Kidney epithelial cell (primary cell): ENCODE results near the gene DLG1. TPM values are rescaled to one million over a fixed set of nuclear protein-coding genes. Genes with fewer than 3 reads are reported as not detected.
"Not testable (repeated sequence)": the region's sequence is repeated elsewhere in the genome, so short reads cannot be mapped to it uniquely, and the experiment has no call there.

ENCODE experiments used
- DNase-seq: peaks from one replicate; pipeline ENCODE4 v3.0.0-alpha.2; 2010; ENCODE audit warnings: low read depth
- H3K27me3 ChIP-seq: 2 replicates; pipeline ENCODE4 v1.6.0; 2011; ENCODE audit warnings: low read length; ENCODE audit not compliant: control insufficient read depth, insufficient read depth
- H3K36me3 ChIP-seq: 2 replicates; pipeline ENCODE4 v1.5.1; 2011; ENCODE audit warnings: low read length; ENCODE audit not compliant: control insufficient read depth, insufficient read depth
- H3K4me3 ChIP-seq: 2 replicates; pipeline ENCODE4 v1.5.1; 2011; ENCODE audit warnings: low read depth, mild to moderate bottlenecking, control low read depth, low read length
- total RNA-seq: library from RNA; depleted of rRNA; stranded (reverse); fragments of >200 nt; gene quantifications from 2 replicates; pipeline ENCODE4 v1.2.3, GENCODE V29; 2015
- TF ChIP-seq, protein P1 (sequence below): IDR thresholded peaks from 2 replicates; pipeline ENCODE4 v1.5.1; 2011; ENCODE audit warnings: mild to moderate bottlenecking, moderate library complexity, low read length, control low read depth, inconsistent platforms; ENCODE audit not compliant: insufficient read depth, poor library complexity, severe bottlenecking

DLG1 gene
- total RNA-seq, 1 donor from 2014 or later, result 127 TPM

DNA sequence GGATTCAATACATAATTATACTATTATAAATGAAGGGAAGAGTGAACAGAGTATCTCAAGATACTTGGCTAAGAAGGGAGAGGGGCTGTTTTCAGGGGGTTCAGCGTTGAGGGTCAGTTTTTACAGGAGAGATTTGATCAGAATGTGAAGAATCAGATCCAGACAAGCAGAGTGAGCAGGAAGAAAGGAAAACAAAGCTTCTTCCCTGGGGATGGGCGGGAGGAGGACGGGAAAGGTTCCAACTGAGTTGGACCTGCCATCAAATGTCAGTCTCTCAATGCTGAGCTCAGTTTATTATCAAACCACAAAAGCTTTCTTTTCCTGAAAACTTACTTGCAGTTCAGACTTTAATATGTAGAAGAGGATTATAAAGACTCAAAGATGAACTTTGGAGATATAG, 262.8 kb downstream of the DLG1 start:
- H3K4me3 ChIP-seq, result no peak overlapping the region
- TF ChIP-seq, protein P1, sequence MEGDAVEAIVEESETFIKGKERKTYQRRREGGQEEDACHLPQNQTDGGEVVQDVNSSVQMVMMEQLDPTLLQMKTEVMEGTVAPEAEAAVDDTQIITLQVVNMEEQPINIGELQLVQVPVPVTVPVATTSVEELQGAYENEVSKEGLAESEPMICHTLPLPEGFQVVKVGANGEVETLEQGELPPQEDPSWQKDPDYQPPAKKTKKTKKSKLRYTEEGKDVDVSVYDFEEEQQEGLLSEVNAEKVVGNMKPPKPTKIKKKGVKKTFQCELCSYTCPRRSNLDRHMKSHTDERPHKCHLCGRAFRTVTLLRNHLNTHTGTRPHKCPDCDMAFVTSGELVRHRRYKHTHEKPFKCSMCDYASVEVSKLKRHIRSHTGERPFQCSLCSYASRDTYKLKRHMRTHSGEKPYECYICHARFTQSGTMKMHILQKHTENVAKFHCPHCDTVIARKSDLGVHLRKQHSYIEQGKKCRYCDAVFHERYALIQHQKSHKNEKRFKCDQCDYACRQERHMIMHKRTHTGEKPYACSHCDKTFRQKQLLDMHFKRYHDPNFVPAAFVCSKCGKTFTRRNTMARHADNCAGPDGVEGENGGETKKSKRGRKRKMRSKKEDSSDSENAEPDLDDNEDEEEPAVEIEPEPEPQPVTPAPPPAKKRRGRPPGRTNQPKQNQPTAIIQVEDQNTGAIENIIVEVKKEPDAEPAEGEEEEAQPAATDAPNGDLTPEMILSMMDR, result no peak
- H3K36me3 ChIP-seq, result no peaks in the 10 kb centered on the region
- H3K27me3 ChIP-seq, result peaks cover 6% of the 10 kb centered on the region
- DNase-seq, result no peak

DNA sequence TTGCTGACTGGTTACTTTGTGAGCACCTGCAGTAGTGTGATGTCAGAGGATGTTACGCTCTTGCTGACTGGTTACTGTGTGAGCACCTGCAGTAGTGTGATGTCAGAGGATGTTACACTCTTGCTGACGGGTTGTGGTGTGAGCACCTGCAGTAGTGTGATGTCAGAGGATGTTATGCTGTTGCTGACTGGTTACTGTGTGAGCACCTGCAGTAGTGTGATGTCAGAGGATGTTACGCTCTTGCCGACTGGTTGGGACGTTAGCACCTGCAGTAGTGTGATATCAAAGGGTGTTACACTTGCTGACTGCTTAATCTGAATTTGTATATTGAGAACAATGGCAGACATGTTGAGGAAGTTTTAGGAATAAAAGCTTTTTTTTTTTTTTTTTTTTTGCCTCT, 263.6 kb downstream of the DLG1 start:
- not testable (repeated sequence) for H3K4me3 ChIP-seq, H3K36me3 ChIP-seq, DNase-seq, H3K27me3 ChIP-seq

DNA sequence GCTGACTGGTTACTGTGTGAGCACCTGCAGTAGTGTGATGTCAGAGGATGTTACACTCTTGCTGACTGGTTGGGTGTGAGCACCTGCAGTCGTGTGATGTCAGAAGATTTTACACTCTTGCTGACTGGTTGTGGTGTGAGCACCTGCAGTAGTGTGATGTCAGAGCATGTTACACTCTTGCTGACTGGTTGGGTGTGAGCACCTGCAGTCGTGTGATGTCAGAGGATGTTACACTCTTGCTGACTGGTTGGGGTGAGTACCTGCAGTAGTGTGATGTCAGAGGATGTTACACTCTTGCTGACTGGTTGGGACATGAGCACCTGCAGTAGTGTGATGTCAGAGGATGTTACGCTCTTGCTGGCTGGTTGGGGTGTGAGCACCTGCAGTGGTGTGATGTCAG, 264.6 kb downstream of the DLG1 start:
- not testable (repeated sequence) for H3K27me3 ChIP-seq, H3K4me3 ChIP-seq, H3K36me3 ChIP-seq, DNase-seq

DNA sequence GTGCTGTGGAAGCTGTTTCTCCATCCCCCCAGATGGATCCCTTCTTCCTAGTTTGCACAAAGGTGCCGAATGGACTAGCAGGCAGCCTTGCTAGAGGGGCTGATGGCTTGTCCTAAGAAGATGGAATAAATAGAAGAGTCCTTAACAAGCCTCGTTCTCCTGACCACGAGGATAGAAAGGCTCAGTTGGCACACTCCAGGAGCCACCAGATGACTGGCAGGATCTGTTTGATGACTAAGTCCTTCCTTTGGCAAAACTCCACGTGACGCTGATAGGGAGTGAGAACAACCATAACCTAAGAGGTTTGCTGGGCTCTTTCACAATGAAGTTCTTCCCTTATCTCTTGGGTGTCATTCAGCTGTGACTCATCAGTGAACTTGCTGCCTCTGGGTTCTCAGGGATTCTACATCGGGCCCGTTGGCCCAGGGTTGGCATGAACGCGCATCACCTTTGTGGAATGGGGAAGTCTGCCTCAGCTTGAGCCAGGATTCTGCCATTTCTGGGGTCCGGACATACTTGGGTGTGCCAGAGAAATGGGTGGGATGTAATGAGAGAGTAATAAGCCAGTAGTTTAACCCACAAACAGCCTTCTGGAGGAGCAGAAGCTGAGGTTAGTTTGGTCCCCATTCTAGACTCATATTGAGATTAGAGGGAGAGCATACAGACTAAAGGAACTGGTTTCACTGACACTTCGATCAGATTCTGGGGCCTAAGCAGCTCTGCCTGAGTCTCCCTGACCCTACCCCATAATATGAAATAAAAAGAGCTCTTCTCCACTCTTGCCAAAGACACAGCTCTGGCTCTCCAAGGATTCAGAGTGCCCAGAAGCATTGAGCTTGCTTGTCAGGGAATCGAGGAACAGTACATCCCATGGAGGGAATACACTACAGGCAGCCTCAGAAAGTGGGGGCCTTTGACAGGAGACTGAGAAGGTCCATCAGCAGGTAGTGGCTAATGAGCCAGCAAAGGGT, 266.8 kb downstream of the DLG1 start:
- no peak overlapping the region for H3K4me3 ChIP-seq
- peak; percentile 96 for DNase-seq

DNA sequence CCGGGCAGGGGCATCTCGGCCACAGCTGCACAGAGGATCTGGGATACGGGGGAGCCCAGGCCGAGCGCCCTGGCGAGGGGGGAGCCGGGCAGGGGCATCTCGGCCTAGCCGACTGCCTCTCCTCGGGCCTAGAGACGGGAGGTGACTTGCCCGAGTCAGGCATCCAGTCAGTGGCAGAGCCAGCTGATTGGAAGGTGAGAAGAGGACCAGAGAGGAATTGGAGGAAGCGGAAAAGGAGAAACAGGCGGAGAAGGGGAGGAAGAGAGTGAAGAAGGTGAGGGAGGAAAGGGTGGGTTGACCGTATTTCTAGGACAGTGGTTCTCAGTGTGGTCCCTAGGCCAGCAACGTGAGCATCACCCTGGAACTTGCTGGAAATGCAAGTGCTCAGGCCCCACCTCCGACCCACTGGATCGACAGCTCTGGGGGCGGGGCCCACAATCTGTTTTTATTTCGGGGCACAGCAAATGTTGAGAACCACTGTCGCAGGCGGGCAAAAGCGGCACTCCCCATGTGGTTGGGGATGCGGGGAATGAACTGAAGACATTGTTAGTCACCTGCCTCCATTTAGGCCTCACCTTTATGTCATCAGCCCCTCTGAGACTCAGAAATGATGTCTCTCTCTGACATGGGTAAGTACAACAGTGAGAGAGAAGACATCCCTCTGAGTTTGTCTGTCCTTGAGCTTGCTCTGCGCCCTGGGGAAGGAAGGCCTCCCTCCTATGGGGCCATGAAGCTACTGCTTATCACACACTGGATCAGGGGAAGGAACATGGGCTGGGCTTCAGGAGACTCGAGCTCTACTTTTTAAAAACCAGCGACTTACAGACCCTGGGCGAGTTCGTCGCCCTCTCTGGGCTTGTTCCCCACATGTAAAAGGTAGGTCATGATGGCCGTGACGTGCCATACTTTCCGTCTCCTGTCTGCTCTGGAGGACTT, 267.8 kb downstream of the DLG1 start:
- Histone ChIP-seq H3K4me3 (no peak overlapping the region), H3K36me3 (no peaks in the 10 kb centered on the region), H3K27me3 (peaks cover 5% of the 10 kb centered on the region)
- TF ChIP-seq, protein P1, result no peak
- DNase-seq, result no peak

More for the DNA sequence above, 266.8 kb downstream of the DLG1 start:
- TF ChIP-seq, protein P1, result no peak
- peaks cover 8% of the 10 kb centered on the region for H3K27me3 ChIP-seq
- no peaks in the 10 kb centered on the region for H3K36me3 ChIP-seq

DNA sequence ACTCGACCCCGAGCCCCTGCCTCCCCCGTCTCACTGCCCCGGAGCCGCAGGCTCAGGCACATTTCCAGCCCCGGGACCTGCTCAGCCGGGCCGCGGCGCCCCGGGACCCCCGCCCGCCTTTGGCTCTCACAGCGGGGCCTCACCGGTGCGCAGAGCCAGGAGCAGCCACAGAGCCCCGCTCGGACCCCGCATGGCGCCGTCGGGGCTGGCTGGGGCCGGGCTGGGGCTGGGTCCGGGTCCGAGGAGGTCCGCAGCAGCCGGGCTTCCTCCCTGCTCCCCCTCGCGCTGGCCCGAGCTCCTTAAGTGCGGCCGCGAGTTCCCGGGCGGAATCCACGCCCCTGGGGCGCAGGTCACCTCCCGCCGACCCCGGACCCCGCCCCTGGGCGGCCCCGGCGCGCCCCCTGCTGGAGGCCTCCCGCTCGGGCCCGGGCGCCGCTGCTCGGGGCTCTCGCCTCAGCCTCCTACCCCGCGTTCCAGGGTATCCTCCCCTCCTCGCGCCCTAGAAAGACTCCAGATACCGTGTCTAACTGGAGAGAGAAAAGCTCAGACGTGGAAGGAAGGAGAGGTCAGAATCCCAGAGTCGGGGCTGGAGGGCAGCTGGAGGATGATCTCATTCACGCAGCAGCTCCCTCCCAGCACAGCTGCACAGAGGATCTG, 268.8 kb downstream of the DLG1 start, which contains the start of gene MELTF:
Gene MELTF, minus strand, starts transcription at position 307 of the 657 bp plus-strand sequence. Its CDS starts 115 bp downstream, at position 192.
- no peak for DNase-seq
- Histone ChIP-seq H3K36me3 (no peaks in the 10 kb centered on the region), H3K27me3 (peaks cover 8% of the 10 kb centered on the region), H3K4me3 (peak within 1 kb of the TSS; percentile 36)
- TF ChIP-seq, protein P1, result peak; percentile 30
